ENCODE results near the gene EHMT1. TPM values are rescaled to one million over a fixed set of nuclear protein-coding genes. Genes with fewer than 3 reads are reported as not detected.

Gene EHMT1
- polyA plus RNA-seq, 2 of the 4 experiments (the other 2 are of a cell fraction): 41.3 to 48.0 TPM

DNA sequence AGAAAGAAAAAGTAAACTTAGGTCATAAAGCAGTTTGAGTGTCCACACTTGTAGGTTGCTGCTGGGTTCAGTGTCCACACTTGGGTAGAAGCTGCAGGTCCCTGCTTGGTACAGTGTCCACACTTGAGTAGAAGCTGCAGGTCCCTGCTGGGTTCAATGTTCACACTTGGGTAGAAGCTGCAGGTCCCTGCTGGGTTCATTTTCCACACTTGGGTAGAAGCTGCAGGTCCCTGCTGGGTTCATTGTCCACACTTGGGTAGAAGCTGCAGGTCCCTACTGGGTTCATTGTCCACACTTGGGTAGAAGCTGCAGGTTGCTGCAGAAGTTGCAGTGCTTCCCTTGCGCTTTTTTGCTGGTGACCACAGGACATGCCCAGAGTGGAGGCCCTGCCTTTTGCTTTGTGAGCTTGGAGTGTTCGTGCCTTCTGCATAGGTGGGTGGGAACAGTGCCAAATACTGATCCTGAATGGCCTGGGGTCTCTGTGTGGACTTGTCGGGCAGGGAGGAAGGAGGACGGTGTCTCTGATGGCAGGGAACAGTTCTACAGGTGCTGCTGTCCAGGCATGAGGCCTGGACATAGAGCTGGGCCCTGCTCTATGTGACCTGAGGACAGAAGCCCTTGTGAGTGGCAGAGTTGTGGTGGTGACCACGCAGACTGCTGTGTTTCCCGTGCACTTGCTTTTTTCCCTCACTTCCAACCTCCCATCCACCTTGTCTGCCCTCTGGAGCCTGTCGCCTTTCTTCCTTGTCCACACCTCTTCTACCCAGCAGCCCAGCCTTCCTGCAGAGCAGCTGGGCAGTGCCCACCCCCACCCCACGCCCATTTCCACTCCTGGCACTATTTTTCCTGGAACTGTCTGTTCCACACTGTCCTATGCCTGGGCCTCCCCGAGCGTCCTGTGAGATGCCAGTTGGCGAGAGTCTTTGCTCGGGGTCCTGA lies 120.8 kb downstream of the EHMT1 start:
- H3K4me2 ChIP-seq: no peak overlapping the region
- ChIA-PET CTCF (interaction anchor here (0.5 to 4.9 kb wide), 7 partner anchors 11 to 346 kb away, joined by 3 to 18 read pairs (median 3); no protein-coding TSS in a partner anchor), POLR2A (no interaction called here)
- no peak for DNase-seq (ENCODE audit: low read depth in 1 of 2, low spot score in 1 of 2)
- 93% methylated on average over 11 of the region's 12 CpGs for WGBS (ENCODE audit: missing lambda C conversion rate)
- H3K4me1 ChIP-seq: no peaks in the 10 kb centered on the region
- no peak for FAIRE-seq
- no peak overlapping the region for H3K4me3 ChIP-seq
- peak in 1 of 2 experiments; percentile 16; a peak in 1 of 6 replicates for ATAC-seq
- H3K9me3 ChIP-seq: peaks cover 3% of the 10 kb centered on the region; the same call in 1 of the 3 replicates
- H3K27ac ChIP-seq: no peak overlapping the region
- TF ChIP-seq NR3C1 (IDR thresholded peaks at IDR 0.05) (no peak), HOXB13 (CRISPR knock-in tag; IDR thresholded peaks at IDR 0.05; ENCODE audit: low read depth) (no peak), MAZ (IDR thresholded peaks at IDR 0.05; ENCODE audit: borderline replicate concordance, low read depth, low read length) (no peak), CBX2 (IDR thresholded peaks at IDR 0.05; ENCODE audit: borderline replicate concordance, low read depth) (no peak), NFE2L2 (conservative IDR thresholded peaks at IDR 0.05; ENCODE audit: low read length) (no peak), SREBF2 (IDR thresholded peaks at IDR 0.05) (no peak), TFCP2L1 (CRISPR knock-in tag; IDR thresholded peaks at IDR 0.05) (no peak), HDAC2 (IDR thresholded peaks at IDR 0.05) (no peak), RARB (CRISPR knock-in tag; IDR thresholded peaks at IDR 0.05) (no peak)
- TF ChIP-seq, protein P1, sequence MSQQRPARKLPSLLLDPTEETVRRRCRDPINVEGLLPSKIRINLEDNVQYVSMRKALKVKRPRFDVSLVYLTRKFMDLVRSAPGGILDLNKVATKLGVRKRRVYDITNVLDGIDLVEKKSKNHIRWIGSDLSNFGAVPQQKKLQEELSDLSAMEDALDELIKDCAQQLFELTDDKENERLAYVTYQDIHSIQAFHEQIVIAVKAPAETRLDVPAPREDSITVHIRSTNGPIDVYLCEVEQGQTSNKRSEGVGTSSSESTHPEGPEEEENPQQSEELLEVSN (IDR thresholded peaks at IDR 0.05; ENCODE audit: borderline replicate concordance, low read depth): no peak
- TF ChIP-seq, protein P2, sequence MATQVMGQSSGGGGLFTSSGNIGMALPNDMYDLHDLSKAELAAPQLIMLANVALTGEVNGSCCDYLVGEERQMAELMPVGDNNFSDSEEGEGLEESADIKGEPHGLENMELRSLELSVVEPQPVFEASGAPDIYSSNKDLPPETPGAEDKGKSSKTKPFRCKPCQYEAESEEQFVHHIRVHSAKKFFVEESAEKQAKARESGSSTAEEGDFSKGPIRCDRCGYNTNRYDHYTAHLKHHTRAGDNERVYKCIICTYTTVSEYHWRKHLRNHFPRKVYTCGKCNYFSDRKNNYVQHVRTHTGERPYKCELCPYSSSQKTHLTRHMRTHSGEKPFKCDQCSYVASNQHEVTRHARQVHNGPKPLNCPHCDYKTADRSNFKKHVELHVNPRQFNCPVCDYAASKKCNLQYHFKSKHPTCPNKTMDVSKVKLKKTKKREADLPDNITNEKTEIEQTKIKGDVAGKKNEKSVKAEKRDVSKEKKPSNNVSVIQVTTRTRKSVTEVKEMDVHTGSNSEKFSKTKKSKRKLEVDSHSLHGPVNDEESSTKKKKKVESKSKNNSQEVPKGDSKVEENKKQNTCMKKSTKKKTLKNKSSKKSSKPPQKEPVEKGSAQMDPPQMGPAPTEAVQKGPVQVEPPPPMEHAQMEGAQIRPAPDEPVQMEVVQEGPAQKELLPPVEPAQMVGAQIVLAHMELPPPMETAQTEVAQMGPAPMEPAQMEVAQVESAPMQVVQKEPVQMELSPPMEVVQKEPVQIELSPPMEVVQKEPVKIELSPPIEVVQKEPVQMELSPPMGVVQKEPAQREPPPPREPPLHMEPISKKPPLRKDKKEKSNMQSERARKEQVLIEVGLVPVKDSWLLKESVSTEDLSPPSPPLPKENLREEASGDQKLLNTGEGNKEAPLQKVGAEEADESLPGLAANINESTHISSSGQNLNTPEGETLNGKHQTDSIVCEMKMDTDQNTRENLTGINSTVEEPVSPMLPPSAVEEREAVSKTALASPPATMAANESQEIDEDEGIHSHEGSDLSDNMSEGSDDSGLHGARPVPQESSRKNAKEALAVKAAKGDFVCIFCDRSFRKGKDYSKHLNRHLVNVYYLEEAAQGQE (IDR thresholded peaks at IDR 0.05): no peak

DNA sequence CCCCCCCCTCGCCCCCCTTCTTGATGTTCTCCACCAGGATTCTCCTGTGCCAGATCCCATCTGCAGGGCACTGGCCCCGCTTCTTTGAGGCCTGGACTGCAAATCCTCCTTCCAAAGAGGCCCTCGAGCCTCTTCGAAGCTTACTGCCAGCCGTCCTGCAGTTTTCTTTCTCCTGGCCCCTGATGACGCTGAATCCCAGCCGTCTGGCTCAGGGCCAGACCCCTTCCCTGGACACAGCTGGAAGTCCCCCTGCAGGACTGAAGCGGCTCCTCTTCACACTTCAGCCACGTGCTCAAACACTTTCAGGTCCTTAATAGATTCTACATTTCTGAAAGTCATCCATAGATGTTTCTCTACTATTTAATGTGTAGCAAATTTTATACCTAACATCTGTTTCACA lies 121.5 kb downstream of the EHMT1 start:
- Histone ChIP-seq H3K4me3 (no peak overlapping the region), H3K4me1 (peaks cover 6% of the 10 kb centered on the region), H3K9me3 (no peaks in the 10 kb centered on the region), H3K27ac (no peak overlapping the region), H3K4me2 (no peak overlapping the region)
- FAIRE-seq (no peak), DNase-seq (ENCODE audit: low read depth in 1 of 2, low spot score in 1 of 2) (no peak), ATAC-seq (no peak)
- ChIA-PET POLR2A (no interaction called here), CTCF (interaction anchor here (0.5 to 4.9 kb wide), 5 partner anchors 11 to 345 kb away, joined by 3 to 18 read pairs (median 4); no protein-coding TSS in a partner anchor)
- WGBS (ENCODE audit: missing lambda C conversion rate): 93% methylated on average over 8 of the region's 9 CpGs
- TF ChIP-seq KDM1A (IDR thresholded peaks at IDR 0.05; ENCODE audit: low read depth): no peak
- TF ChIP-seq FOXS1 (CRISPR knock-in tag; IDR thresholded peaks at IDR 0.05): no peak
- TF ChIP-seq POLR2AphosphoS2 (conservative IDR thresholded peaks at IDR 0.05; ENCODE audit: low read length): no peak
- no peak for TF ChIP-seq POLR2A (IDR thresholded peaks at IDR 0.05; ENCODE audit: low read length)
- TF ChIP-seq, protein P3, sequence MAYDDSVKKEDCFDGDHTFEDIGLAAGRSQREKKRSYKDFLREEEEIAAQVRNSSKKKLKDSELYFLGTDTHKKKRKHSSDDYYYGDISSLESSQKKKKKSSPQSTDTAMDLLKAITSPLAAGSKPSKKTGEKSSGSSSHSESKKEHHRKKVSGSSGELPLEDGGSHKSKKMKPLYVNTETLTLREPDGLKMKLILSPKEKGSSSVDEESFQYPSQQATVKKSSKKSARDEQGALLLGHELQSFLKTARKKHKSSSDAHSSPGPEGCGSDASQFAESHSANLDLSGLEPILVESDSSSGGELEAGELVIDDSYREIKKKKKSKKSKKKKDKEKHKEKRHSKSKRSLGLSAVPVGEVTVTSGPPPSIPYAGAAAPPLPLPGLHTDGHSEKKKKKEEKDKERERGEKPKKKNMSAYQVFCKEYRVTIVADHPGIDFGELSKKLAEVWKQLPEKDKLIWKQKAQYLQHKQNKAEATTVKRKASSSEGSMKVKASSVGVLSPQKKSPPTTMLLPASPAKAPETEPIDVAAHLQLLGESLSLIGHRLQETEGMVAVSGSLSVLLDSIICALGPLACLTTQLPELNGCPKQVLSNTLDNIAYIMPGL (CRISPR knock-in tag; IDR thresholded peaks at IDR 0.05; ENCODE audit: borderline replicate concordance): no peak
- TF ChIP-seq CHD4 (IDR thresholded peaks at IDR 0.05; ENCODE audit: borderline replicate concordance): no peak
- no peak for TF ChIP-seq ZNF302 (CRISPR knock-in tag; IDR thresholded peaks at IDR 0.05)
- no peak for TF ChIP-seq MAZ (IDR thresholded peaks at IDR 0.05; ENCODE audit: borderline replicate concordance, low read depth, low read length)
- no peak for TF ChIP-seq SREBF2 (IDR thresholded peaks at IDR 0.05)
- no peak for TF ChIP-seq HOXB13 (CRISPR knock-in tag; IDR thresholded peaks at IDR 0.05; ENCODE audit: low read depth)
- no peak for TF ChIP-seq MAFK (IDR thresholded peaks at IDR 0.05; ENCODE audit: partially characterized antibody)

Measured in A549 (cell line).